Skin epidermis (tissue), 12 donors: ENCODE results near the gene C17orf113.

ENCODE experiments used
- H3K27ac ChIP-seq, 21 experiments: fragments of 200-600 bp; sonication (generic) in 11 of 21; one replicate each; pipeline ENCODE4 v1.5.0; 2020; ENCODE audit warnings: mild to moderate bottlenecking in 3 of 21, inconsistent platforms in 2 of 21, moderate library complexity in 2 of 21
- H3K4me3 ChIP-seq, 7 experiments: fragments of 200-600 bp; sonication (generic) in 2 of 7; one replicate each; pipeline ENCODE4 v1.5.0; 2020; ENCODE audit warnings: inconsistent platforms in 2 of 7, mild to moderate bottlenecking in 2 of 7, moderate library complexity in 1 of 7

C17orf113 gene

DNA sequence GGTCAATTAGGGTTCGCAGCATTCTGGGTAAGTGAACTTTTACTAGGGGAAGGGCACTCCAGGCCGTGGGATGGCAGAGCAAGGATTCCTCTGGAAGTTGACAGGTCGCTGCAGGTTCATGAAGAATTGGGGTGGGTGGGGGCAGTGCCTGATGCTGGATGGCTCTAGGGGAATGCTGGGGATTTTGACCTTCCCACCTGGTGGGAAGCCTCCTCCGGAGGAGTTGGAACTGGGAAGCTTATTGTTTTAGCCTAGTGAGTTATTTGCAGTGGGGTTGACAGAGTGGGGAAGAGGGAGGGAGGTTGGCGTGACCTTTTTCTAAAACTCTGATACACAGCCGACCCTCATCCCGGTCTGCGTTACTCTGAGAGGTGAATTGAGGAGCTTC lies 606 bp upstream of the C17orf113 start:
- Histone ChIP-seq H3K4me3 (peak overlapping the region; percentile 47 to 73 (median 58)), H3K27ac (peak overlapping the region in 1 of 21 experiments; percentile 52)

DNA sequence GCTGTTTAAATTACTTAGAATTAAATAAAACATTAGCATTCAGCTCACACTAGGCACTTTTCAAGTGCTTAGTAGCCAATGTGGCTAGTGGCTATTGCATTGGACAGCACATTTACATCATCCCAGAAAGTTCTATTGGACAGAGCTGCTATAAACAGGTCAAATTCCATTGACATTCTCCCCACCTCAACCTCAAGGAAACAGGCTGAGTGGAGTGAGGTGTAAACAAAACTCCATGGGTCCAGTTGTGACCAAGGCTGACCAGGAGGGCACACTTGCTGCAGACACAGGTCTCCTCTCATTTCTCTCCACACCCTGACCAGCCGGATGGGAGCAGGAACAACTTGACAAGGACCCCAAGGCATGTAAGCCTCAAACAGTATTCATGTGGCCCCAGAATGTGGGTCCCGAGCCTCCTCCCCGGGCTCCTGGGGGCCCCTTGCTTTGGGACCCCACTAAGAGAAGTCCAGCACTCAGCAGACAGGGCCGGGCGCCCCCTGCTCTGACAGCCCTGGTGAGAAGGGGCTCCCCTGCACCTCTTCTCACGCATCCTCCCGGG lies 488 bp downstream of the C17orf113 start:
- Histone ChIP-seq H3K27ac (peak overlapping the region in 12 of 21 experiments; percentile 25 to 76 (median 66)), H3K4me3 (peak overlapping the region; percentile 47 to 73 (median 58))

DNA sequence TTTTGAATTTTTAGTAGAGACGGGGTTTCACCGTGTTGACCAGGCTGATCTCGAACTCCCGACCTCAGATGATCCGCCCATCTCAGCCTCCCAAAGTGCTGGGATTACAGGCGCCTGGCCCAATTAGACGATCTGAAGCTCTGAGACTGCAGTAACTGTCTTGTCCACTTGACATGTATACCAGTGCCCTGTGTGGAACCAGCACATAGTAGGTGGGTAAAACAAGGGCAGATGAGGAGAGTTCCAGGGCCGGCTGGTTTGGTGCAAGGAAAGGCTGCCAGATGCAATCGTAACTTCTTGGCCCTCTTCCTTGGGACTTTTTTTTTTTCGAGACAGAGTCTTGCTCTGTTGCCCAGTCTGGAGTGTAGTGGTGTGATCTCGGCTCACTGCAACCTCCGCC lies 3.1 kb downstream of the C17orf113 start:
- no peak overlapping the region for H3K27ac ChIP-seq
- H3K4me3 ChIP-seq = no peak overlapping the region

DNA sequence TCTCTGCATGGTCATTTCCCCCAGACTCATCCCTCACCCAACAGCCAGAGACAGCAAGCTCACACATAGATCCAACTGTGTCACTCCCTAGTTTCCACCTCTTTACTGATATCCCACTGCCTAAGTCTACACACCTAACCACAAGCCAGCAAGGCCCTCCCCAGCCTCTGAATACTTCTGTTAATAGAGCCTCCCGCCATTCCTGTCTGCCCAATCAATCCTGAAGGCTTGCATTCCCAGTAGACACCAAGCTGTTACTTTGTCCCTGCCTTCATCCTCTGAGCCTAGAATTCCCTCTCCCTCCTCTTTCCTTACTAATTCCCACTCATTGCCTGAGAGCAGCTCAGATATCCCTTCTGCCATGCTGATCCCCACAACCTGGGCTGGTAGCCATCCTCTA lies 4.7 kb downstream of the C17orf113 start:
- Histone ChIP-seq H3K4me3 (no peak overlapping the region), H3K27ac (no peak overlapping the region)

DNA sequence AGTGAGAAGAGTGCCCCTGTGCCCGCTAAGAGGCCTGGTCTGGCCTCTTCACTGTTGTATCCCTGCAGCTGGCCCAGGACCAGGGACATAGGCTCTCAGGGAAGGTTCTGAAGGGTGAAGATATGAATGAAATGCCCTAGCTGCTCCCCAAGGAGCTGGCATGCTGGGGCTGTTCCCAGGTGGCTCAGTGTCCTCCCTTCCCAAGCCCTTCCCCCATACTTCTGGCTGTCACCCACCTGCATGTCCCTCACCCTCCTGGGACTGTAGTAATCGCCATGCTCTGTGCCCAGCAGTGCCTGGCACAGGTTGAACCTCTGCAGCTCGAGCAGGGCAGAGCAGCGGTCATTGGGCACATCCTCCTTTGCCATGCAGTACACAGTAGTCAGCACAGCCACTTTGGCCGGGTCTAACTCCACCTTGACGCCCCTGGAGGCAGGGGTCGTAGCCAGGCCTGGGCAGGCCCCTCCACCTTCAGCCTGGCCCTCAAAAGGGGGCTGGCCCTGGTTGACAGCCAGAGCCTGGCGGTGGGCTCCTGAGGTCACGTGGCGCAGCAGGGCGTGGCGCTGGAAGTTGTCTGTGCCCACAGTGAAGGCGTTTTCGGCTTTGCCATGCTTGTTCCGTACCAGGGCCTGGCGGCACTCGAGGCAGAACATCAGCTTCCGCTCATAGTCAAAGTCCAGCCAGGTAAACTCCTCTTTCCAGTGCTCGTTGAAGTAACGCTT lies 7.6 kb downstream of the C17orf113 start:
- H3K27ac ChIP-seq = no peak overlapping the region
- H3K4me3 ChIP-seq = no peak overlapping the region

DNA sequence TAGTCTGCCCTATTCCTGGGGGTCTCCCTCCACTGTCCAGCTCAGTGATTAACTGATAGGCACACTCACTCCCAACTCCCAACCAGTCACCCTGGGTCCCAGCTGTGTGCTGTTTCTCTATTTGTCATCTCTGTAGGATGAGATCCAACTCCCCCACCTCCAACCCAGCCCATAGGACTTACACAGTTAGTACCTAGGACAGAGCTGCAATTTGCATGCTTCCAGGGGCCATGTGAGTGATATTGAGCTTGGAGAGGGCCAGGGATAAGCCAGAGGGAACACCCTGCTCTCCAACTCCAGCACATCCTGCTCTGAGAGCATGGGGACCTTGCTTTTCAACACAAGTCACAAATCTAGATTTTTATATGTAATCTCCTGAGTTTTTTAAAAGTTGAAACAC lies 8.8 kb downstream of the C17orf113 start:
- H3K4me3 ChIP-seq = no peak overlapping the region
- H3K27ac ChIP-seq = no peak overlapping the region

DNA sequence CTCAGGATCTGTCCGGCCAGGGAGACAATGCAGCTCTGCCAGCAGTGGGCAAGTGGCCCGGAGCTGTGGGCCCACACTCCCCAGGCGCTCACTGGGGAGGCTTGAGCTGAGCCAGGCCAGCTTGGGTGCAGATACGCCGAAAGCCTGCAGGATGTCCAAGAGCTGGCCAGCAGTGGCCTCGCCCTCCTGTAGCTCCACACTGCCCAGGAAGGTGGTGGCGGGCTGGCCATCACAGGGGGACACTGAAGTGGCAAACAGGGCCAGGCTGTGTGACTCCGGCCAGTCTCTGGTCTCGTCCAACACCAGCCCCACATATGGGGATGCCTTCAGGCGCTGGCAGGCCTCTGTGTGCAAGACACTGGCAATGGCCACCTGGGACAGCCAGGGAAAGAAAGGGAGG lies 9.6 kb downstream of the C17orf113 start:
- H3K4me3 ChIP-seq = no peak overlapping the region
- H3K27ac ChIP-seq = no peak overlapping the region

DNA sequence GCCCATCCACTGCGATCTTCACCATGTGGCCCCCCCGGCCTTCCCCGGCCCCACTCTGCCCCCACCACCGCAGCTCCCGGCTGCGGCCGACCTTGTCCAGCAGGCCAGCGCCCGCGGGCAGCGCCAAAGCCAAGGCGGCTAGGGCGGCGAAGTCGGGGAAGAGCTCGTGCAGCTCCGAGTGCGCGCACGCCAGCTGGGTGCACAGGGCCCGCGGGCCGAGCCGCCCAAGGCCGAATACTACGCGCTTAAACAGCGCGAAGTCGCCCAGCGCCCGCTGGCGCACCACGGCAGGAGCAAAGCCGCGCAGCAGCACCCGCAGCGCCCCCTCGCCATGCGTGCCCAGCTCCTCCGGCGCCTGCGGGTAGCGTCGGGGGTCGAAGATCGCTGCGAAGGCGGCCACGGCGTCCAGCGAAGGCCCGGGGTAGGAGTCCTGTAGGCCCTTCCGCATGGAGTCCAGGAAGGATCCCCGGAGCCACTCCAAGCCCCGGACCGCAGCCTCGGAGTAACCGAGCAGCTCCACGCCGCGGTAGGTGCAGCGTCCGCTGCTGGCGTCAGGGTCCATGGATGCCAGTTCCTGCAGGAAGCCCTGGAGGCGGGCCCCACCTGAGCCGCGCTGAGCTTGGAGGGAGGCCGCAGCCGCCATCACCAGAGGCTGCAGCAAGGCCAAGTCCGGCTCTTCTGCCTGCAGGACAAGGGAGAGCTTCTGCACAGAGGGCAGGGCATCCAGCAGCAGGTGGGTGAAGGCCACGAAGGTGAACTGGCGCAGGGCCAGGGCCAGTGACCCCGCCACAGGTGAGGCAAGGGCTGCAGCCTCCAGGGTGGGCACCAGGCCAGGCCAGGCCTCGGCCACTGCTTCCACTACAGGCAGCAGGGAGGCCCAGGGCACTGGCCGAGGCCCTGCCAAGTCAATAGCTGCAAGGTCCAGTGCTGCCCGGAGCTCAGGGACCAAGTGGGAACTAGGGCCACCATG lies 10.3 kb downstream of the C17orf113 start:
- Histone ChIP-seq H3K4me3 (no peak overlapping the region), H3K27ac (no peak overlapping the region)

DNA sequence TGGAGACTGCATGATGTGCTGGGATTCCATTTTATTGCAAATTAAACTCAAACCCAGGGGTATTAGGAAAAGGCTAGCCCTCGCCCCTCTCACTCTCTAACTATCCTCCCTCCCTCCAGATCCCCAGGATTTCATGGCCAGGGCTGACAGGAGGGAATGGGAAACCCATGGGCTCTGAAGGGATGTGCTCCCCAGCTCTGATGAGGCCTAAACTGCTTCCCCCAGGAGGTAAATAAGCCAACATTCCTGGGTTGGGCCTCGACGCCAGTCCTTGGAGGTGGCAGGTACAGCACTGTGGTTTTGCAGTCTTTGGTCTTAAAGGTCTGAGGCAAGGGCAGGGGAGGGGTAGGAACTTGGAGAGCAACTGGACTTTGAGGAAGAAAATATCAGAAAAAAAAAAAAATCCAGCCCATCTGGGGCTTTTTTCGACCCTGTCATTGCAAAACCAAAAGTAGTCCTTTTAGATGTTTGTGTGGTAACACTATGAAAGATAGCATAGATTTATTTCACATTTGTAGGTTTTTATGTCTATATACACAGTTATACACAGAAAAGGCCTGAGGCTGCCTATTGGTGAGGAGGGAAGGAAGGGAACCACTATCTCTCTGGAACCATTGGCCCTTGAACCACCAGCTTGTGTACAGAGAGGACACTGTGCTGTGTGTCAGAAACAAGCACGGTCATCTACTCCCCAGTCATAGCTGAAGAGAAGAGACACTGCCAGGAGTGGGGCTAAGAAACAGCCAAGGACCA lies 12.0 kb downstream of the C17orf113 start:
- Histone ChIP-seq H3K4me3 (no peak overlapping the region), H3K27ac (no peak overlapping the region)

DNA sequence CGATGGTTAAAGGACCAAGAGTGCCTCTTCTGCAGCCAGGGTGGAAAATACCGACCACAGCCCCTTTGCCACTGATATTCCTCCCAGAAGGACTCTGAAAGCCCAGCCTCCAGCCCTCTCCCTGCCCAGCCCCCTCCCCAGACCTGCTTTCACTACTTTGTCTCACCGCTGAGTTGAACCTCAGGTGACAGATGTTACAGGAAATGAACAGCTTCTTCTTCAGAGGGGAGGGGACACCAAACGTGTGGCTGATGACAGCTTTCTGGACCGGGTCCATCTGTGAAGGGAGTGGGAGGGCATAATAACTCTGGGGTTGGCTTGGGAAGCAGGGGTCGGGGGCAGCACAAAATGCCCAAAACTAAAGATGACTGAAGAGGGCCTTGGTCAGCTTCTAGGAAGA lies 16.3 kb downstream of the C17orf113 start:
- Histone ChIP-seq H3K27ac (no peak overlapping the region), H3K4me3 (no peak overlapping the region)

DNA sequence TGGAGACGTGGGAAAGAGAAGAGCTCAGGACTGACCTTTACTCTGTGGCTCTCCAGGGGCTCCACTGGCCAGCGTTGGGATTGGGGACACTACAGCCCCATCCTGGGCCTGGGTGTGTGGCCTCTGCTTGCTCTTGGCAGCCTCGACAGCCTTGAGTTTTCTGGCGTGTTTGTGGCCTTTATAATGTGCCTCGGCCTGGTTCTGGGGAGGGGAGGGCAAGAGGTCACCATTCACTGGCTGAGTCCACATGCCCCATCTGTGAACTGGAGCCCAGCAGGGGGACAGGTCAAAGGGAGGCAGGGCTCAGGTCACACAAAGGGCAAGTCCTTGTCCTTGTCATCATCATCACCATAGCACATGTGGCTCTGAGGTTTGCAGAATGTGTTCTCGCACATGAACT lies 18.8 kb downstream of the C17orf113 start:
- Histone ChIP-seq H3K27ac (no peak overlapping the region), H3K4me3 (no peak overlapping the region)

DNA sequence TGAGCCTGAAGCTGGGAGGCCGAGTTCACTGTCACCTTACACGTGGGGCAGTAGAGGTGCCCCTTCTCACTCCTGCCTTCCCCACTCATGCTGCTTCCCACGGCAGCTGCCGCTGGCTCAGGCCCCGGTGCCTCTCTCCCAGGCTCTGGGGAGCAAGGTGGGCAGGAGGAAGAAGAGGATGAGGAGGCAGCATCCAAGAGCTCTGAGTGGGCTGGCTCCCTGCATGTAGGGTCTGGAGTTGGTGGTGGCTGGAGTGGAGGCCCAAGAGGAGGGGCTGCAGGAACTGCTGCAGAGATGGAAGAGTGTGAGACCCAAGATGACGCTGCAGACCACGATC lies 21.6 kb downstream of the C17orf113 start:
- Histone ChIP-seq H3K27ac (no peak overlapping the region), H3K4me3 (no peak overlapping the region)

DNA sequence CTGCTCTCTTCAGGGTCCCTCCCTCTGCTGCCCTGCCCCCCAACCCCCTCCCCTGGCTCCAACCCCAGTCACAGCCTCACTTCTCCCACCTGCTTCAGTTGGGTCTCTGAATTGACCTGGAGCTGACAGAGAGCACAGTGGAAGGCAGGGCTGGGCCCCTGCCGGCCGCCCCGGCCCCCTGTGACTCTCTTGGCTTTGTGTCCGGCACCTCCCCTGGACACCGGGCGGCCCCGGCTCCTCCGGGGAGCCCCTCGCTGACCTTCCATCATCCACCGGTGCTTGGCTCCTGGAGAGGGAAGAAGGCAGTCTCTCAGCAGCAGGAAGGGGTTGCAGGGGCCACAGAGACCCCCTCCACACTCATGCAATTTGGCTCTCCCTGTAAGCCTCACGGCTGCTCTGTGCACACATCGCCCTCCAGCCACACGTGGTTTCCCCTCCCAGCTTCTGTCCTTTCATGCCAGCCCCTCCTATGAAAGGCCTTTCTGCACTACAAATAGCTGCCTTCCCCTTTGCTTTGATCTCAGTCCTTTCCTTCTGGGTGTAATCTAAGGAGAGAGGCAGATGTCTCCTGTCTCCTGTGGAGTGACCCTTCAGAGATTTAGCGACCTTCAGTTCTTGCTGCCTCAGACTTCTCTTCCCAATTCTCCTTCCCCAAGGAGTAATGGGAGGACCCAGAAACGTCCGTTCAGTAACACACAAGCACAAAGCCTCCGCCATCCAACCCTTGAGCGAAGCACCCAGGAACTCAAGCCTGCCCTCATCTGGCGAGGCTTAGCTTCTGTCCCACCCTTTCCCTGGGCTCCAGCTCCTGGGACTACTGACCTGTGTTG lies 22.2 kb downstream of the C17orf113 start:
- Histone ChIP-seq H3K27ac (no peak overlapping the region), H3K4me3 (no peak overlapping the region)

DNA sequence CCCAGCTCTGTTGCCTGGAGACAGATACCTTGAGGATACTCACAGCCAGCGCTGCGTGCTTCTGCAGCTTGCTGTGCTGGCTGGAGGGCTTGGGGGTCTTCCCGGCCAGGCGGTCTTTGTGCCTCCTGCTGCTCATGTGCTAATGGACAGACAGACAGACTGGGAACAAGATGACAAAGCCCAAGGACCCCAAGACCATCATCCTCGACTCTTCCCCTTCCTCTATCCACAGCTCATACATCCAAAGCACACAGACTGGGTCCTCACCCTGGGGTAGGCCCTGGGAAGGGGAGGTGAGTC lies 22.9 kb downstream of the C17orf113 start:
- H3K4me3 ChIP-seq = no peak overlapping the region
- H3K27ac ChIP-seq = no peak overlapping the region

DNA sequence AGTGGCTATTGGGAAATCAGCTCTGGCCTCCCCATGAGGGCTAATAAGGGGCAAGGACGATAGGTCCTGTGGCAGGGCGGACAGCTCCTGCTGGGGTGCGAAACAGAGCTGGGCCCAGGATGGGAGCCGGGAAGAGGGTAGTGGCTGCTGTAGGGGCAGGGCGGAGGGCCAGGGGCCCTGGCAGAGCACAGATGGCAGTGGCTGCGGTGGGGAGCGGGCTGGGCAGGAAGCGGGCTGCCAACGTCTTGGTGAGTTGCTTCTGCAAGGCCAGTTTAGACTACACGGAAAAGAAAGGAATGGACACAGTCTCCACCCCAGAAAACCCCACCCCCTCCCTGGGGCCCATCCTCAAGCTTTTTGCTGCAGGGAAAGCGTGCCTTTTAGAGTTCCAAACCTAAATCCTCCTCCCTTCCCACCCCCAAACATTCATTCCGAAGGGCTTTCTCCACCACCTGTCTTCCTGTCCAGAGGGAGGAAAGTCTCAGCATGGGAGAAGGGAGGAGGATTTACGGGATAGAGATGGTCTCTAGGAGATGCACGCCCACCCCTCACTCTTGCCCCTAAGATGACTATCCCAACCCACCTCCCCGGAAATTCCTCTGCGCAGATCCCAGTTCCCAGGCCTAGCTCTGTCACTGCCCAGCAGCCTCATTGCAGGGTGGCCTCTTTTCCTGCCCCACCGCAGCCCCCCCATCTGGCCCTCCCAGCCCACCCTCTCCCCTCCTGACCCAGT lies 23.4 kb downstream of the C17orf113 start:
- no peak overlapping the region for H3K4me3 ChIP-seq
- H3K27ac ChIP-seq = no peak overlapping the region

DNA sequence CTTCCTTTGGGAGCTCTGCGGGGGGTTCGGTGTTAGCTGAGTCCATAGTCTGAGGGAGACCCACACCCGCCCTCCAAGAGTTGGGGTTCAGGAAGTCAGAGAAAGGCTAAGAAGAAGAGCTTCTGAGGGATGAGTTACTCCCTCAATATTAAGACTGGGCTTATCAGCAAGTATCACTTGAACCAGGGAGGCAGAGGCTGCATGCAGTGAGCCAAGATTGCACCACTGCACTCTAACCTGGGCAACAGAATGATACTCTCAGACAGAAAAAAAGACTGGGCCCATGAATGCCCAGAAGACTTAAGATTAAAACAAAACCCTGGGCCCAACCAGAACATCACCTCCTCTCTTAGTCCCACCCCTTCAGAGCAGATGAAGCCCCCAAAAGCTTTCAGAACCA lies 24.5 kb downstream of the C17orf113 start:
- H3K27ac ChIP-seq = peak overlapping the region in 1 of 21 experiments; percentile 28
- no peak overlapping the region for H3K4me3 ChIP-seq

DNA sequence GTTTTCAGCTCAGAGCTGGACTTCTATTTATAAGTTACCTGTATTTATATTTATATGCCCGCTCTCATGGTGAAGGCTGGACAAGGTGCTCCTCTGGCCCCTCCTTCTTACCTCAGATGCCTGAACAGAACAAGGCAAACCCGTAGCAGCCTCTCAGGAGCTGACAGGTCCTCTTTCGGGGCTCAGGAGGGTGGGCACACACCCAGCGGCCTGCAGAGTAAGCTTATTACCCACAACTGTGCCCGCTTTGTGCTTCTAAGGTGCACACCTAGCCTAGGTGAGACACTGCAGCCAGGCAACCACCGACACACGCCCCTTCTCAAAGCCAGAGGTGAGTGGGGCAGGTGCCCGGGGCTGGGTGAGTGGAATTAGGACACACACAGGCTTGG lies 25.2 kb downstream of the C17orf113 start:
- peak overlapping the region in 9 of 21 experiments; percentile 17 to 74 (median 40) for H3K27ac ChIP-seq

DNA sequence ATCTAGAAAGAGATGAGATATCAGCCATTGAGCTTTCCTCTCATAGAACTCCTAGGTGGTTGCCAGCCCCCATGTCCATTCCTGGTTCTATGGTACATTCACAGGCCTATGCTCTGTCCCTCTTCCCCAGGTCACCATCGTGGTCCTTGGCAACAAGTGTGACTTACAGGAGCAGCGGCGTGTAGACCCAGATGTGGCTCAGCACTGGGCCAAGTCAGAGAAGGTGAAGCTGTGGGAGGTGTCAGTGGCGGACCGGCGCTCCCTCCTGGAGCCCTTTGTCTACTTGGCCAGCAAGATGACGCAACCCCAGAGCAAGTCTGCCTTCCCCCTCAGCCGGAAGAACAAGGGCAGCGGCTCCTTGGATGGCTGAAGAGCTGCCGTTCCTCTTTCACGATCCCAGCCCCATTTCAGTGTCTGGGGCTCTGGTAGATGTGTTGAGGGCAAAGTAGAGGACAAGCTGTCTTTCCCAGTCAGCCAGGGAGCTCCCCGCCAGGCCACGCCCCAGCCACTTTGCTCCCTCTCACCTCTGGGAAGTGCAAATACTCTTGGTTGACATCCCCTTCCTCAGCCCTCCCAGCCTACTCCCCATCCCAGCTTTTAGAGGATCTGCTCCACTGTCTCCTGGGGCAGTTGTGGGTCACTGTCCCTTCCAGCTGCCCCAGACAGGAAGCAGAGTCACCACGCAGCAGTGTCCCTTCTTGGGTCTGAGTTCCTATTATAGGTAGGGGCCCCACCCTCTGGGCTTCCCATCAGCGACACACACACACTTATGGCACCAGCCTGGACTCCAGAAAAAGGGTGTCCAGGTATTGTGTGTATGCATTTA lies 26.7 kb downstream of the C17orf113 start:
- Histone ChIP-seq H3K4me3 (no peak overlapping the region), H3K27ac (peak overlapping the region in 16 of 21 experiments; percentile 11 to 74 (median 58))

More for the DNA sequence above, 25.2 kb downstream of the C17orf113 start:
- H3K4me3 ChIP-seq = no peak overlapping the region
